Tibial nerve (tissue), 4 donors: Measurements from ENCODE around the gene U2AF1L4. TPM values are rescaled to one million over a fixed set of nuclear protein-coding genes. Genes with fewer than 3 reads are reported as not detected.
A peak's percentile ranks its signal among the peaks of the same experiment; 100 is the strongest.

Source experiments
- DNase-seq, 2 donors: peaks; one replicate each; pipeline ENCODE4 v3.0.0-alpha.2; 2019; ENCODE audit warnings: low spot score in 2 of 2
- H3K27ac ChIP-seq, 4 donors: fragments of 200-600 bp; sonication (generic) in 3 of 4; one replicate each; pipeline ENCODE4 v1.5.1; 2017 to 2019; ENCODE audit warnings: mild to moderate bottlenecking in 1 of 4
- H3K27me3 ChIP-seq, 2 donors: fragments of 200-600 bp; sonication (generic) in 1 of 2; one replicate each; pipeline versions ENCODE4 v1.5.1 to v1.6.0; 2017 to 2019
- H3K36me3 ChIP-seq, 3 donors: fragments of 200-600 bp; sonication (generic); one replicate each; pipeline ENCODE4 v1.5.1; 2018 to 2019
- H3K4me1 ChIP-seq, 4 donors: fragments of 200-600 bp; sonication (generic) in 3 of 4; one replicate each; pipeline ENCODE4 v1.5.1; 2017 to 2019
- H3K4me3 ChIP-seq, 4 donors: fragments of 200-600 bp; sonication (generic) in 3 of 4; one replicate each; pipeline ENCODE4 v1.5.1; 2017 to 2019; ENCODE audit warnings: mild to moderate bottlenecking in 1 of 4, moderate library complexity in 1 of 4
- H3K9me3 ChIP-seq, 4 donors: fragments of 200-600 bp; sonication (generic) in 3 of 4; one replicate each; pipeline ENCODE4 v1.5.1; 2017 to 2019
- EP300 ChIP-seq, 2 donors: sonication (generic); formaldehyde crosslinking; IDR thresholded peaks; one replicate each; pipeline ENCODE4 v1.6.1; 2017; ENCODE audit warnings: antibody characterized with exemption in 2 of 2, mild to moderate bottlenecking in 1 of 2
- POLR2A ChIP-seq, 2 donors: fragments of 450-650 bp; IDR thresholded peaks; one replicate each; pipeline ENCODE4 v1.6.1; 2017; ENCODE audit warnings: antibody characterized with exemption in 2 of 2, mild to moderate bottlenecking in 2 of 2, moderate library complexity in 2 of 2
- WGBS, 2 donors: methylation state at CpG; one replicate each; pipeline ENCODE4 v1.1.5; 2018; 5-methylcytosine and 5-hydroxymethylcytosine counted together
- total RNA-seq, 4 donors: library from RNA; depleted of rRNA; stranded (reverse); fragments of >200 nt; gene quantifications; one replicate each; pipeline ENCODE4 v1.1.0, GENCODE V29; 2016
- TF ChIP-seq, protein P1 (sequence below), 5 experiments: fragments of 200-600 bp in 3 of 5; fragments of 450-650 bp in 2 of 5; sonication (generic) in 3 of 5; IDR thresholded peaks; one replicate each; pipeline ENCODE4 v1.5.1; 2016 to 2019; ENCODE audit warnings: antibody characterized with exemption in 5 of 5, mild to moderate bottlenecking in 3 of 5, moderate library complexity in 2 of 5

Gene U2AF1L4
- total RNA-seq, 4 donors from 2014 or later: 17.8 to 51.1 (median 43.2) TPM

- Histone ChIP-seq H3K4me3 (peak overlapping the region in 1 of 4 donors; percentile 57), H3K9me3 (no peaks in the 10 kb centered on the region), H3K27ac (peak overlapping the region in 2 of 4 donors; percentile 88 to 94), H3K27me3 (no peaks in the 10 kb centered on the region), H3K4me1 (peaks cover 0 to 34% (median 23%) of the 10 kb centered on the region in 4 donors), H3K36me3 (peaks cover 0 to 9% (median 0%) of the 10 kb centered on the region in 3 donors)
- DNase-seq: no peak
- TF ChIP-seq, protein P1, sequence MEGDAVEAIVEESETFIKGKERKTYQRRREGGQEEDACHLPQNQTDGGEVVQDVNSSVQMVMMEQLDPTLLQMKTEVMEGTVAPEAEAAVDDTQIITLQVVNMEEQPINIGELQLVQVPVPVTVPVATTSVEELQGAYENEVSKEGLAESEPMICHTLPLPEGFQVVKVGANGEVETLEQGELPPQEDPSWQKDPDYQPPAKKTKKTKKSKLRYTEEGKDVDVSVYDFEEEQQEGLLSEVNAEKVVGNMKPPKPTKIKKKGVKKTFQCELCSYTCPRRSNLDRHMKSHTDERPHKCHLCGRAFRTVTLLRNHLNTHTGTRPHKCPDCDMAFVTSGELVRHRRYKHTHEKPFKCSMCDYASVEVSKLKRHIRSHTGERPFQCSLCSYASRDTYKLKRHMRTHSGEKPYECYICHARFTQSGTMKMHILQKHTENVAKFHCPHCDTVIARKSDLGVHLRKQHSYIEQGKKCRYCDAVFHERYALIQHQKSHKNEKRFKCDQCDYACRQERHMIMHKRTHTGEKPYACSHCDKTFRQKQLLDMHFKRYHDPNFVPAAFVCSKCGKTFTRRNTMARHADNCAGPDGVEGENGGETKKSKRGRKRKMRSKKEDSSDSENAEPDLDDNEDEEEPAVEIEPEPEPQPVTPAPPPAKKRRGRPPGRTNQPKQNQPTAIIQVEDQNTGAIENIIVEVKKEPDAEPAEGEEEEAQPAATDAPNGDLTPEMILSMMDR (IDR thresholded peaks at IDR 0.05): no peak
- TF ChIP-seq EP300 (IDR thresholded peaks at IDR 0.05) (no peak), POLR2A (IDR thresholded peaks at IDR 0.05) (no peak)
- WGBS, 2 donors: 77 to 92% methylated on average over 4 to 6 of the region's 7 CpGs
Observed at GRCh38 chr19:35715355-35715809, 29.8 kb downstream of the U2AF1L4 start.

DNA sequence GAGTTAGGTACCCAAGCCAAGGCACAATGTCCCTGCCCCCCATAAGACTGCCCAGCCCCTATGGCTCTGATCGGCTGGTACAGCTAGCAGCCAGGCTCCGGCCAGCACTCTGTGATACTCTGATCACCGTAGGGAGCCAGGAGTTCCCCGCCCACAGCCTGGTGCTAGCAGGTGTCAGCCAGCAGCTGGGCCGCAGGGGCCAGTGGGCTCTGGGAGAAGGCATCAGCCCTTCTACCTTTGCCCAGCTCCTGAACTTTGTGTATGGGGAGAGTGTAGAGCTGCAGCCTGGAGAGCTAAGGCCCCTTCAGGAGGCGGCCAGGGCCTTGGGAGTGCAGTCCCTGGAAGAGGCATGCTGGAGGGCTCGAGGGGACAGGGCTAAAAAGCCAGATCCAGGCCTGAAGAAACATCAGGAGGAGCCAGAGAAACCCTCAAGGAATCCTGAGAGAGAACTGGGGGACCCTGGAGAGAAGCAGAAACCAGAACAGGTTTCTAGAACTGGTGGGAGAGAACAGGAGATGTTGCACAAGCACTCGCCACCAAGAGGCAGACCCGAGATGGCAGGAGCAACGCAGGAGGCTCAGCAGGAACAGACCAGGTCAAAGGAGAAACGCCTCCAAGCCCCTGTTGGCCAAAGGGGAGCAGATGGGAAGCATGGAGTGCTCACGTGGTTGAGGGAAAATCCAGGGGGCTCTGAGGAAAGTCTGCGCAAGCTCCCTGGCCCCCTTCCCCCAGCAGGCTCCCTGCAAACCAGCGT lies 30.4 kb downstream of the U2AF1L4 start:
- Histone ChIP-seq H3K4me1 (peaks cover 0 to 28% (median 23%) of the 10 kb centered on the region in 4 donors), H3K9me3 (no peaks in the 10 kb centered on the region), H3K27ac (no peak overlapping the region), H3K4me3 (no peak overlapping the region), H3K27me3 (no peaks in the 10 kb centered on the region), H3K36me3 (peaks cover 0 to 2% (median 0%) of the 10 kb centered on the region in 3 donors)
- DNase-seq: no peak
- WGBS, 2 donors: 73 to 79% methylated on average over 14 of the region's 14 CpGs
- TF ChIP-seq, protein P1 (IDR thresholded peaks at IDR 0.05): no peak
- TF ChIP-seq POLR2A (IDR thresholded peaks at IDR 0.05) (no peak), EP300 (IDR thresholded peaks at IDR 0.05) (no peak)

DNA sequence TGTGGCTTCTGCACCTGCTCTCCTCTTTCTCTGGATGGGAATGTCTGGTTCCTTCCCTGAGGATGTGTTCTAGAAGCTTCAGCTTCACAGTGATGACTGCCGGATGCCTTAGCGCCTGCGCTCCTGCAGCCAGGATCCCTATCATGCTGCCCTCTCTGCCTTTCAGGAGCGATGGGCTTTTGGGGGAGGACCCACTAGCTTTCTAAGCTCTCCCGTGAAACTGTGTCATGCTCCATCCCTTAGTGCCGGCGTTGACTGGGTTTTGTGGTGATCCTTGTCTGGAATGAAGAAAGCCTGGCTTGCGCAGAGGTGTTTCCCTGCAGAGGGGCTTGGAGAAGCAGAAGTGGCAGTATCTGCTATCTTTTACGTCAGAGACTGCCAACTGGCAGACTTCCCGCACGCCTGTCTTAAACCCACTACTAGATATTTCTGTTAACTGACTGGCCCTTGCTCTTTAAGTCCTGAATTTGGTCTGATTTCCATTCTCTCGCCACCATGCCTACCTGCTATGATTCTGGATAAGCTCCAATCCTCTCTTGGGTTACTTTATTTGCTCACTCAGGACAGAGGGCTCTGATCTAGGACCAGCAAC lies 31.2 kb downstream of the U2AF1L4 start:
- no peak overlapping the region for H3K4me3 ChIP-seq
- 82 to 84% methylated on average over 10 to 12 of the region's 12 CpGs for WGBS, 2 donors
- H3K9me3 ChIP-seq: no peaks in the 10 kb centered on the region
- TF ChIP-seq EP300 (IDR thresholded peaks at IDR 0.05) (no peak), POLR2A (IDR thresholded peaks at IDR 0.05) (no peak)
- TF ChIP-seq, protein P1 (IDR thresholded peaks at IDR 0.05): no peak
- no peak overlapping the region for H3K27ac ChIP-seq
- no peaks in the 10 kb centered on the region for H3K36me3 ChIP-seq
- no peak for DNase-seq
- no peaks in the 10 kb centered on the region for H3K27me3 ChIP-seq
- peaks cover 0 to 20% (median 17%) of the 10 kb centered on the region in 4 donors for H3K4me1 ChIP-seq

DNA sequence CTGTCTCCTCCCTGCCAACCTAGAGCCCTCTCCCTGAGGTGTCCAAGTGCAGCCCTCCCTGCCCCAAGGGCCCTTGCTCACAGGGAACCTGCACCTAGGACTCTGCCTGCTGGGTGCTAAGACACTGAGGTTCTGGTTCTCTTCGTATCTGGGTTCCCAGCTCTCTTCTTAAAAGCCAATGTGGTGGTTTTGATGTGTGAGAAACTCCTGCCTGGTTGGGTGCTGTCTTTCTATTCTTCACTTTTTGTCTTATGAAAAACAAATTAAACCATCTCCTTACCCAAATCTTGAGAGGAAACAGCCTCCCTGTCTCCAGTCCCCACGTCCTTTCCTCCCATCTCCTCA lies 31.7 kb downstream of the U2AF1L4 start:
- H3K4me1 ChIP-seq: peaks cover 0 to 15% (median 13%) of the 10 kb centered on the region in 4 donors
- H3K4me3 ChIP-seq: peak overlapping the region in 1 of 4 donors; percentile 21
- DNase-seq: no peak
- no peak overlapping the region for H3K27ac ChIP-seq
- 68 to 77% methylated on average over 2 of the region's 2 CpGs for WGBS, 2 donors
- no peaks in the 10 kb centered on the region for H3K9me3 ChIP-seq
- TF ChIP-seq POLR2A (IDR thresholded peaks at IDR 0.05) (no peak), EP300 (IDR thresholded peaks at IDR 0.05) (no peak)
- TF ChIP-seq, protein P1 (IDR thresholded peaks at IDR 0.05): no peak
- no peaks in the 10 kb centered on the region for H3K27me3 ChIP-seq
- no peaks in the 10 kb centered on the region for H3K36me3 ChIP-seq
